Endometrial microvascular endothelial cells (primary cell): ENCODE measurements around the gene TRMT2A. TPM values are rescaled to one million over a fixed set of nuclear protein-coding genes. Genes with fewer than 3 reads are reported as not detected.

Experiments used
- in situ Hi-C: cut with HindIII; loops from 2 replicates; pipeline ENCODE4 v1.10.0; 2017; ENCODE audit warnings: low sequenced_read_pairs, low pct_unique_long_range_greater_than_20kb; ENCODE audit errors: inconsistent ontology term
- total RNA-seq: library from RNA; depleted of rRNA; stranded (reverse); fragments of >200 nt; gene quantifications from one replicate; pipeline ENCODE4 v1.2.3, GENCODE V29; 2015; ENCODE audit errors: inconsistent ontology term

The TRMT2A gene
- total RNA-seq, 1 donor from 2014 or later, result 74.0 TPM

GRCh38 chr22:20127318-20127868, 10.4 kb upstream of the TRMT2A start:
- in situ Hi-C loops, result loop anchor here (25.0 kb wide), 1 partner anchor 160 kb away; no protein-coding TSS in a partner anchor

- in situ Hi-C loops, result loop anchor here (25.0 kb wide), 1 partner anchor 161 kb away; no protein-coding TSS in a partner anchor
These were observed 9.4 kb upstream of the TRMT2A start for GRCh38 chr22:20126284-20127029.

GRCh38 chr22:20125201-20126174, 8.5 kb upstream of the TRMT2A start:
- in situ Hi-C loops, result loop anchor here (25.0 kb wide), 1 partner anchor 162 kb away; no protein-coding TSS in a partner anchor

GRCh38 chr22:20124083-20124787, 7.2 kb upstream of the TRMT2A start:
- in situ Hi-C loops, result loop anchor here (25.0 kb wide), 2 partner anchors 162 to 362 kb away; partner anchors contain the start of gene TBX1

GRCh38 chr22:20123366-20124082, 6.5 kb upstream of the TRMT2A start:
- in situ Hi-C loops, result loop anchor here (25.0 kb wide), 2 partner anchors 161 to 361 kb away; partner anchors contain the start of gene TBX1

- in situ Hi-C loops, result loop anchor here (25.0 kb wide), 2 partner anchors 160 to 360 kb away; partner anchors contain the start of gene TBX1
These were observed 4.9 kb upstream of the TRMT2A start for GRCh38 chr22:20121856-20122415.

GRCh38 chr22:20118300-20119020, 1.4 kb upstream of the TRMT2A start:
- in situ Hi-C loops, result loop anchor here (25.0 kb wide), 2 partner anchors 156 to 356 kb away; partner anchors contain the start of gene TBX1

- in situ Hi-C loops, result loop anchor here (25.0 kb wide), 2 partner anchors 155 to 355 kb away; partner anchors contain the start of gene TBX1
These were observed 740 bp upstream of the TRMT2A start for GRCh38 chr22:20117633-20118299.

GRCh38 chr22:20116376-20116950, 563 bp downstream of the TRMT2A start:
- in situ Hi-C loops, result loop anchor here (25.0 kb wide), 2 partner anchors 154 to 354 kb away; partner anchors contain the start of gene TBX1

GRCh38 chr22:20115691-20116375, 1.2 kb downstream of the TRMT2A start, which contains the start of gene RANBP1:
TSS of gene RANBP1 (plus strand) at chr22:20116104. CDS start at chr22:20116185, 81 bp downstream.
- in situ Hi-C loops, result loop anchor here (25.0 kb wide), 2 partner anchors 154 to 354 kb away; partner anchors contain the start of gene TBX1

- in situ Hi-C loops, result loop anchor here (25.0 kb wide), 2 partner anchors 152 to 352 kb away; partner anchors contain the start of gene TBX1
These were observed 2.2 kb downstream of the TRMT2A start for GRCh38 chr22:20114506-20115475.

GRCh38 chr22:20113551-20114310, 3.3 kb downstream of the TRMT2A start:
- in situ Hi-C loops, result loop anchor here (25.0 kb wide), 2 partner anchors 151 to 351 kb away; partner anchors contain the start of gene TBX1
